HG03558 (cell line): ENCODE measurements around the gene CSRP2.

Experiments
- ATAC-seq: cut with Tn5 transposase; IDR thresholded peaks from one replicate; pipeline ENCODE4 v1.9.1; 2021; ENCODE audit warnings: moderate number of reproducible peaks; ENCODE audit not compliant: unreplicated experiment; ENCODE audit errors: extremely low read depth

CSRP2 gene

DNA sequence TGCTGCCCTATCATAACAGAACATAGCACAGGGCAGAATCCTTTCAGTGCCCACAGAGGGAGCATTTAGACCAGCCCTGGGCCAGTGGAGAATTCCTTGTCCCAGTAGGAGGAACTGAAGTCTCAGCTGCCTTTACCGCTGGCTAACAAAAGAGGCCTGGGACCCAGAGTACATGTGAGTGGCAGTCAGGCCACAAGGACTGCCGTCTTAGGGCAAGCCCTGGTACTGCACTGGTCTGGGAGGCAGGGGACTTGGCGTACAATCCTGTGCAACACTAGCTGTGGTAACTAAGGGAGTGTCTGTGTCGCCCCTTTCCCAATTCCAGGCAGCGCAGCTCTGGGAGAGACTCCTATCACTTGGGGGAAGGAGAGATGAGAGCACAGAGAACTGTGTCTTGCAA is 17.0 kb upstream of the CSRP2 start:
- ATAC-seq, result no peak

DNA sequence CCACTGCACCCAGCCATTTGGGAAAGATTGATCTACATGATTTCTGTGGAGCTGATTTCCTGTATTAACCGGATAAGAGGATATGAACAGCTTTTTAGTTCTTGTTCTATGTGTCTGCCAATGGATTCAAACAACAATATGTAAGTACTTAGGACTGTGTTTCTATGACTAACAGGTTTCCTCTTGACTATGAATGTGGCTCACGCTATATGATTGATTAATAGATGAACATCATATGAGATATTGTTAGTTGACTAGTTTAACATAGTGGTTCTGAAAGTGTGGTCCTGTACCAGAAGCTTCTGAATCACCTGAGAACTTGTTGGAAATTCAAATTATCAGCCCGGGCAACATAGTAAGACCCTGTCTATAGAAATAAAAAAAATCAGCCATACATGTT is 12.8 kb upstream of the CSRP2 start:
- ATAC-seq, result no peak

DNA sequence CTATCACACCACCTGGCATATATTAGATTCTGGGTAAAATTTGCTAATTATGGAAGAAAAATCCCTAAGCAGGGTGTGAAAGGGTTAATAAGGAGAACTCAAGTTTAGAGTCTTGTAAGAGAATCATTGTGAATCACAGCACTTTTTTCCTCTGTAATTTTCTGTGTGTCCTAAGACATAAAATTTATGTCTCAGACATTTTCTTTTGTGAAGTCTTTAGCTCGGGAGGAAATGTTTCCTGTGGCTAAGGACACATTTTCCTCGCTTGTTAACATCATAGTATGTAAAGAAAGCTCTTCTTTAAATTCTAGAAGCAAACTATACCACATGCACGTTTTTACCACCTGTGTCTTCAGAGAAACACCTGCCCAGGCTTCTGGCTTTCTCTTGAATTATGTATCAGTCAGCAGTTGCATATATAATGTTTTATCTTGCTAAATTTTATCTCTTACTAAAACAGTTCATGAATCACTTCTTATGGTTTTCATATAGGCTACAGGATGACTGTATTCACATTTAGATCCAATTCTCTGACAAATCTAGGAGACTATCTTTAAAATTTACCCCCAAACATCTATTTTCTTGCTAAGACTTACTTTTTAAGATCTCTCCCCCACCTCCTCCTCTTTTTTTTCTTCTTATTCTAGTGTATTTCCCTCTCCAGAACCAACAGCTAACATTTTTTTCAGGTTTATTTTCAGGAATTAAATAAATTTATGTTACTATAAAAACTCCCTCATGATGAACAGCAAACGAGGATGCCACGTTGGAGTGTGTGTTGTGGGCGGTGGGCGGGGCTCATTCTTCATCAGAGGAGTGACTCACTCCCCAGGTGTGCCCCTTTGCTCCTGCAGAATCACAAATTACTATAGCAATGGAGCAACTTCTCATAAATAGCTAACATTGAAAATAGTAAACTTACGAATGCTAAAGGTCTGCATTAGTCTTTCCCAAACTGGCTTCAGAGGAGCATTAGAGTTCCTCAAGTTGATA is 11.6 kb upstream of the CSRP2 start:
- ATAC-seq, result no peak

DNA sequence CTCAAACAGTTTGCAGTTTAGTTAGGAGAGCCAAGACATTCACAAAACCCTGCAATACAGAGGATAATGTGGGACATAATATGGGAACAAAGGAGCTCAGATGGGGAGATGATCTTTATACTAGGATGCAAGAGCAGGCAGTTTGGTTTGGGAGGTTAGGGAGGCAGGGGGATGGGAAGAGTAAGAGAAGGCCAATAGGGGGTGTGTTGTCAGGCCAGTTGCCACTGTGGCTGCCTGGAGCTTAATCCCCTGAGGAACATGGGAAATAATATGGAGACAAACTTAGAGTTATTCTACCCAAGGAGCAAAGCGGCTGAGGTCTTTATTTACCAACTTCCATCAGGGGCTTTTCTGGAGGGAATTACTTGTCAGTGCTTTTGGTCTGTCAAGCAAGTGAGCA is 10.0 kb upstream of the CSRP2 start:
- ATAC-seq, result no peak

DNA sequence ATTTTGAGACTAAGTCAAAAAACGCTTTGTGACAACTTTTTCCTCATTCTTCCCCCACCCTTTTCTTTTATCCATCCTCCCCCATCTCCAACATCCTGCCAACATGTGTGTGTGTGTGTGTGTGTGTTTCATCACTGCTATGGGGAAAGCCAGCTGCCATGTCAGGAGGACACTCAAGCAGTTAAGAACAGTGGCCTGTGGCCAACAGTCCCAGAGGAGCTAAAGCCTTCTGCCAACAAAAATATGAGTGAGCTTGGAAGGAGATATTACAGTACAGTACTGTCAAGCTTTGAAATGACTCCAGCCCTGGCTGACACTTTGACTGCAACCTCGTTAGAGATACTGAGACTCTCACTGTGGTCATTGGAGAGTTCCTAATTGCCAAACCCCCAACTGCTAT is 5.0 kb upstream of the CSRP2 start:
- no peak for ATAC-seq

DNA sequence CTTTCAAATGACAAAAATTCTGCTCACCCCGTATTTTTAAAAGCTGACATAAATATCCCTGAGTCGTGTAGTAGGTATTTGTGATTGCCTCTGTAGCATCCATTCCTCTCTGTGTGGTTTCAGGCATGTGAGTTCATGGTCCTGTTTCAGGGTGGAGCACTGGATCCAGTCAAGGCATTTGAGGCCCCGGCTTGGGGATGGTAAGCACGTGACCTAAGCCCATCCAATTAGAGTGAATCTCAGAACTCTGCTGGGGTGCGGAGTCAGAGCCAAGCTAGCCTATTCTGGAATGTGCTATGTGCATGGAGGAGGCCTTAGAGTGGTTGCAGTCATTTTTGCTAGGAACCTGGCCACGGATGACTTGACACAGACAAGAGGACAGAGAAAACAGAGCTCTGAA is 4.3 kb upstream of the CSRP2 start:
- ATAC-seq, result no peak

DNA sequence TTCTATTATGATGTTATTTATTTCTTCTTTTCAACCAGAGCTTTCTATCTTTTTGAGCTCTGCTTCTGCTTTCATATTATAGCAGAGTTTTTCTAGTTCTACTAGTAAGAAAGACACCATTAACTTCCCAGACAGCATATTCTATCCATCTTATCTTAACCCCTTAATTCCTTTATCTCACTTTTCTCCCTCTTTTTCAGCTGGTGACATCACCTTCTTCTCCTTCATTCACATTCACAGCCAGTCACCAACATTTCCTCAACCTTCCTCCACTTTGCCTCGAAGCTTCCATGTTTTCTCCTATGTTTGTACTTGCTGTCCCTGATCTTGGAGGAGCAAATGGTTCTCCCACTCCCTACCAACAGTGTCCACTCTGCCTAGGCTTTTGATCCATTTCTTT is 3.5 kb upstream of the CSRP2 start:
- ATAC-seq, result no peak

DNA sequence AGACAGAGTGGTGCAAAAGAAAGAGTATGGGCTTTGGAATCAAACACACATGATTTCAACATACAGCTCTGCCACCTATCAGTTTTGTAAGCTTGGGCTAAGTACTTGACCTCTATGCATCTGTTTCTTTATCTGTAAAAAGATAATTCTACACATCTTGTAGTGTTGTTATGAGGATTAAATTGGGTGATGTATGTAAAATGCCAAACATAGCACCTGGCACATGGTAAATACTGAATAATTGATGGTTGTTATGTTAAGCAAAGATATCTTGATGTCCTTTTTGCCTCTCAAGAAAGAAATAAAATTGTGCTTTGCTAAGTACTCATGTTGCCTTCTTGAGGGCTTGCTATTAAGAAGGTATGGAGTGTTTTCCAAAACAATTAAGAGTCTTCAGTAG is 2.3 kb upstream of the CSRP2 start:
- no peak for ATAC-seq

DNA sequence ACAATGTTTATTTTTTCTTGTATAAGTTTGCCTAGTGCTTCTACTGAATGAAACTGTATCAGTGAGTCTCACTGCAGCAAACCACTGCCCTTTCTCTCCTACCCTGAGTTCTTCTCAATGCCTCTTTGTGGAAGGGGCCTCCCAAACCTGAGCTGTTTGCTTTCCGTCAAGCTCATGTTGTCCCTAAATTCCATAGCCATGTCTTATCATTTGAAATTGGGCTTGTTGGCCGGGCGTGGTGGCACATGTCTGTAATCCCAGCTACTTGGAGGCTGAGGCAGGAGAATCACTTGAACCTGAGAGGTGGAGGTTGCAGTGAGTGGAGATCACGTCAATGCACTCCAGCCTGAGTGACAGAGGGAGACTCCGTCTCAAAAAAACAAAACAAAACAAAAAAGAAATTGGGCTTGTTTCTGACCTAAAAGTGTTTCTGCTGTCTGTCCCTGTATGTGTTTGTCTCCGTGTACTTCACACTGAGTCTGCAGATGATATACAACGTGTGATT is 1.8 kb upstream of the CSRP2 start:
- no peak for ATAC-seq

DNA sequence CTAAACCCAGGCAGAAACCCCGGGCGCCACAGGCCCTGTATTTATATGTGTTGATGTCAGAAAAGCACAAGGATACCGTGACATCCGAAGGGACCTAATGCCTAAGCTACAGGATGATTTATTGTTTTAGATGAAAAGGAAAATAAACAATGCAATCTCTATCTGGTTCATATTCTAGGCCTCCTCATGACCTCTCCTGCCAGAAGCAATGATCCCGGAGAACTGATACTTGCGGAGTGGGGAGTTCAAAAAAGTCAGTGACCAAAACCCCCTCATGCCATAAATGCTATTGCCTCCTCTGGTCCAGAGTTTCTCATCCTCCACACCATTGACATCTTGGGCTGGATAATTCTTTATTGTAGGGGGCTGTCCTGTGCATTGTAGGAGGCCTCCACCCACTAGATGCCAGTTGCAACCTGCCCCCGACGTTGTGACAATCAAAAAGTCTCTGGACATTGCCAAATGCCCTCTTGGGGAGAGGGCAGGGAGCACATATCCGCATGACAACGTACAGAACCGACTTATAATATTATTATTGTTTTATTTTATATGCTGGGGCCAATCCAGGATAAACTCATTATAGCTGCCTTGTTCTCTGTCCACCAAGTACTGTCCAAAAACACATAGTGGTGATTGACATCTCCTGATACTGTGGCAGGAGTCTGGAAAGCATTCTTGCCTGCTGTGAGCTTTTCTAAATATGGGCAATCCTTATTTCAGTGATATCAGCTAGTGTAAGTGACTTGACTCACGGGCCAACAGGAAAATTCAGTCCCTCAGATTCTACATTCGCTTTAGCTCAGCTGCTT is 1.1 kb upstream of the CSRP2 start:
- no peak for ATAC-seq

DNA sequence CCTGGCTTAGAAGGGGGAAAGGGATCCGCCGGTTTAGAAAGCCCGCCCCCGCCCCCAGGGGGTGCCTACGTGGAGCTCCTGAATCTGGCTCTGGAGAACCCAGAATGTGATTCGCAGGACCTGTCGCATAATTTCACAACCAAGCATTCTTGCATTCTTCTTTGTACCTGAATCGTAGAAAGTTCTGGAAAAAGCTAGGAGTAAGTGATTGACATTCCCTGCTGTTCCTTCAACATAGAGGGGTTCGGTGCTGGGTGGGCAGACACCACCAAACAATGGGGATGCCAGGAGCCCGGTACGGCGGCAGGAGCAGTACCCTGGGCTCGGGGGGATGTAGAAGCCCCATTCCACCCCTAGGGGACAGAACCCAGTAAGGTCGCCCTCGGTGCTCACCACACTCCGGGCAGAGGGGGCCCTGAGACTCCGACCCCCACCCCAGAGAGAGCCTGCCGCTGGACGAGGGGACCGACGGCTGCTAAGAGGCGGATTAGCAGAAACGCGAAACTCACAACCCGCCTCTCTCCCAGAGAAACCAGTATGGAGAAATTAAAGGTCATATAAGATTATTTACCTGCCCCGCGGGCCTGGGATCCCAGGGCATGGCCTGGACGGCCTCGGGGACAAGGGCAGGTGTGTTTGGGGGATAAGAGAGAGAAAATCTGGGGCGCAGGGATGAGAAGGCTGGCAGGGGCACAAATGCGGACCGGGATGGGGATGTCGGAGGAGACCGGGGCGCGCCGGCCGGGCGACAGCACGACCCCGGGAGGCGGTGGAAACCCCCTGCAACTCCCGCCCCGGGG is 520 bp downstream of the CSRP2 start:
- no peak for ATAC-seq

DNA sequence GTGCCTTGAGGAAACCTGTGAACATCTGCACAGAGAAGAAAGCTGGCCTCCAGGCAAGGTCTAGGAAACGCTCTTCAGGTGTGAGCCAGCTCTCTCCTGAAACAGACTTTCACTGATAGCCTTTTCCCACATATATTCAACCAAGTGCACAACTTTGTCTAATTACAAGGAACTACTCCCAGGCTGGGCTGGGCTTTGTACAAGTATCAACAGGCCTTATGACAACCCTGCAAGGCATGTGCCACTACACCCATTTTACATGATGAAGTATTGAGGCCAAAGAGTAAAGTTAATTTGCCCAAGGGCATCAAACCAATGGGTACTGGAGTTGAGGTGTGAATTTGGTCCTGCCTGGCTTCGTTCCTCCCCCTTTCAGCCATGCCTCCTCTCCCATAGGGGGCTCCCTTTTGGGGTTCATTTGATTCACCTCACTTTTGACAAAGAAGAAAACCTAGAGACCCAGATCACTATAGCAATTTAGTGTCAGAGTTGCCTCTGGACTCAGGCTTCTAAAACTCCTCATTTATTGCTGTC is 2.1 kb downstream of the CSRP2 start:
- ATAC-seq, result no peak

DNA sequence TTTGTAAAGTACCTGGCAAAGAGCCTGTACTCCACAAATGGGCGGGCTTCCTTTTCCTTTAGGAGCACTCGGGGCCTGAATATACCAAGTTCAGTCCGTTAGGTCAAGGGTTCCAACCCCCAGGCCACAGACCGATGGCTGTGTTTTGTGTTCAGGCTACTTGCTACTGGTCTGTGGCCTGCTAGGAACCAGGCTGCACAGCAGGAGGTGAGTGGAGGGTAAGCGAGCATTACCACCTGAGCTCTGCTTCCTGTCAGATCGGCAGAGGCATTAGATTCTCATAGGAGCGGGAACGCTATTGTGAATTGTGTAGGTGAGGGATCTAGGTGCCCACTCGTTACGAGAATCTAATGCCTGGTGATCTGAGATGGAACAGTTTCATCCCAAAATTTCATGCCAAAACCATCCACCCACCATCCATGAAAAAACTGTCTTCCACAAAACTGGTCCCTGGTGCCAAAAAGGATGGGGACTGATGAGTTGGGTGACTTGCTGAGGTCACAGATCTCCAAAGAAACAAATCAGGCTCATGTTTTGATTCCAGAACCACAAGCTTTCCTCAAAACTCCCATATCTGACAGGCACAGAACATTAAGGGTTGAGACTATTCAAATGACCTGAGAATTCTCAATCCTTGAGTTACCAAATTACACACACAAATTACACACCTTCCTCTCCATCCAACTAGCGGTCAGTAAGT is 4.2 kb downstream of the CSRP2 start:
- no peak for ATAC-seq

DNA sequence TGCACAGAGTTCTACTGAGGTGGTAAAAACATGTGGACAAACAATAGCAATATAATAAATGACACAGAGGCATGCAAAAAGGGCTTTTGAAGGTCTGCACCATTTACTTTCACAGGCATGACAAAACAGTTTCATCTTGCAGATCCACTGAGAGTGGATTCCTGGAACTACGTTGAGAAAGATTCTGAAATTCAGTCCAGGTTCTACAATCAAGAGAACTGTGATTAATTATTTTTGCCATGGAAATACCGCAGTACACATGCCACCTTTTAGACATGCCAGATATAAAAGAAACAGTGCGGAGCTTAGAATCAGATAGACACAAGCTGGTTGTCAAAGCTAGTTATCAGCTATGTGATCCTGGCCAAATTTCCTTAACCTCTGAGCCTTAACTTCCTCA is 4.8 kb downstream of the CSRP2 start:
- no peak for ATAC-seq

DNA sequence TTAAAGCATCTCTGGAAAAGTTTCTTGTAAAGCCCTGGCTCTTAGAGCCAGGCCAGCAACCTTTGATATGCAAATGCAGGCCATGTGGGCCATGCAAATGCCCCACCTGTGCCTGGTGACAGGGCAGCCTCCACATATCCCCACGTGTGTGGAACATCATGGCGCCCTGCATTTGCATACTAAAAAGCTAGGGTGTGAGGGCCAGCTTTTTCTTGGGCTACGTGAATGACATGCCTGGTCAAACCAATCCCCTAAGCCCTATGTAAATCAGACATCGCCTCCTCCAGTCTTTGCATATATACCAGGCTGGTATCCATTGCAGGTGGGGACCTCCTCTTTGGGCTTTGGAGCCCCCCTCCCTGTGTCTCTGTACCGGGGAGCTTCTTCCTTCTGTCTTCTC is 6.4 kb downstream of the CSRP2 start:
- no peak for ATAC-seq

DNA sequence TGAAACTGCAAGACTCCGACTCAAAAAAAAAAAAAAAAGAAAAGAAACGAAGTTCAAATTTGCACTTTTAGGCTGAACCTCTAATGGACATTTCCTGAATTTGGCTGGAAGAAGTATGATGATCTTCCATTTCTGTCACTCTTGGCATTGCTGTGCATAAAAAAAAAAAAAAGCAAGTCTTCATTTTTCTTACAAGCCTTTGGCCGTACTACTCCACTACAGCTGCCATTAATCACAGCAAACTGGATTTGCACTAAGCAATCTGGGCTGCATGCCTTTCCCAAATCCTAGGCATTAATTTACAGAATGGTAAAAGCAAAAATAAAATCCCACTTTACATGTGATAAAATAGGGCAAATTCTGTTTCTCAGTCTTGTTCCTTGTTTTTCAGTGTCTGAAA is 7.1 kb downstream of the CSRP2 start:
- ATAC-seq, result no peak

DNA sequence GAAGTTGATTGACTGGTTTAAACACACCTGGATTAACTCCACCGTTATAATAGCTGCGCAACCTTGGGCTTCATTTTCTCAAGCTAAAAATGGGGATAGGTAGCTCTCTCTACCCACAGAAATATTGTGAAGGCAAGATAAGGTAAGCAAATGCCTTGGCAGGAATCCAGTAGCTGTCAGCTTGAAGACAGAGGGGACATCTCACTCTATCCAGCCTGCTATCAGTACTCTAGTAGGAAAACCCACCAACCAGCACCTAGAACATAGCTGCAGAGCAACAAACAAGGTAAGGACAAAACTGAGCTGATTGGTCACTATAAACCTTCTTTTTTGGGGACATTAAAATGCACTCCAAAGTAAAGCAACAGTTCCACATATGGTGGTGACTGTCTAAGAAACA is 7.7 kb downstream of the CSRP2 start:
- ATAC-seq, result no peak

DNA sequence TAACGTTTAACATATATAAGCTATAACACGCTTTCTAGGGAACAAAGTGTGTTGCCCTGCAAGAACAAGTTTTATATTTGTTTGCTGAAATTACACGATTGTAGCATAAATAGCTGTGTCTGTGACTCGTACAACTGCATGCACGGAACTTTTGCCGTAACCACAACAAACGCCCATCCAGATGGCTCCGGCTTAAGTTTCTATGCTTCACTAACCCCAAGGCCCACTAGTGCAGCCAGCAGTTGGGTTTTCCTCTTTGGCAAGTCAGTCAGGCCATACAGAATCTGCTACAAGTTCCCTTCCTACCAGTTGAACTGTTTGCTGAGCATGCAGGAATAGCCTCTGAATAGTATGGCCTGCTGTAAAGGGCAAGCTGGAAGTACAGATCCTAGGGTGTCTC is 12.1 kb downstream of the CSRP2 start:
- ATAC-seq, result no peak

DNA sequence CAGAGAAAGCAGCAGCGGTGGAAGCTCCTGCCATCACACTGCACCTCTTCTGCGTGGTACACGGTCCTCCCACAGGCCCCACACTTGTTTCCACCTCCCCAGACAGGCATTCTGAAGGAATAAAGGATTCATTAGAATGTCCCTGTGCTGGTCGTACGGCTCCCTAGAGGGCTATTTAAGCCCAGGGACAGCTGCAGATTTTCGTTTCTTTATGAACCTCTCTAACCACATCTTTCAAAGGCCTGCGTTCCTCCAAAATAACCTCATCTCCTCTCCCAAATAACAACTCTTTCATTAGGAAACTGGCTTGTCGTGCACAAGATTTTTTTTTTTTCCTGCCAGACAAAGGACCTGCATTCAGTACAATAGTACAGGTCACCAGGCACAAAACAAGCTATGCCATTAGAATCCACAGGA is 12.7 kb downstream of the CSRP2 start:
- ATAC-seq, result no peak
